NCI-H748 treated with DMSO at 0.1 percent for 48 hours (cell line): ENCODE measurements around the gene NTF3.

Experiments used
- DNase-seq: peaks from one replicate; lab custom pipeline; 2025; lab: John Stamatoyannopoulos, UW

The NTF3 gene

GRCh38 chr12:5432011-5432400 is at the start of gene NTF3:
Gene NTF3 (plus strand): TSS chr12:5432108. CDS start chr12:5432325, 217 bp downstream.
- peak; percentile 27 for DNase-seq

- no peak for DNase-seq
Measured at GRCh38 chr12:5384015-5384414, 47.9 kb upstream of the NTF3 start.

GRCh38 chr12:5388581-5389535 is 43.0 kb upstream of the NTF3 start:
- DNase-seq = no peak

DNA sequence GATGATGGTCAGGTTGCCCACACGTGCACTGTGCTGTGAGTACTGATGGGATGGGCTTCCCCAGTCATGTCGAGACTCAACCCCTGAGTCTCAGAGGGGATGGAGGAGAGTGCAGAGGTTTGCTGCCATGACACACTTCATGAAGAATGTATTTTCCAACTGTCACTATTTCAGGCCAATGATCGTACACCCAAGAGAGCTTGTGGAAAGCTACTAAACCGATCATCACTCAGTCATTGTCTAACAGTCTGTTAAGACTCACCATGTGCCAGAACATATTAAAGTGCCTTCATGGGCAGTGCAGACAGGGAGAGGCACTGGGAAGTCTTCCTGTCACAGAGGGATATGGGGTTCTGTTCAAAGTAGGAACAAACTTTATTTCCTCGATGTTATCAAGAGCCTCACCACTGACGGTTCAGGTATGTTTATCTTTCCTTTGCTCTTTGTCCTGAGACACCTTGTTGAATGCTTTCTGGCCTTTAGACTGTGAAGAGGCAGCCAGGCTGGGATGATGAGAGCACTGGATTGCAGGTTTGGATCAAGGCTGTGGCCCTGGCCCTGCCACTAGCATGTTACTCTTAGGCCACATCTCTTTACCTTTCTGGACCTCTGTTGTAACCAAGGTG is 41.6 kb upstream of the NTF3 start:
- no peak for DNase-seq

DNA sequence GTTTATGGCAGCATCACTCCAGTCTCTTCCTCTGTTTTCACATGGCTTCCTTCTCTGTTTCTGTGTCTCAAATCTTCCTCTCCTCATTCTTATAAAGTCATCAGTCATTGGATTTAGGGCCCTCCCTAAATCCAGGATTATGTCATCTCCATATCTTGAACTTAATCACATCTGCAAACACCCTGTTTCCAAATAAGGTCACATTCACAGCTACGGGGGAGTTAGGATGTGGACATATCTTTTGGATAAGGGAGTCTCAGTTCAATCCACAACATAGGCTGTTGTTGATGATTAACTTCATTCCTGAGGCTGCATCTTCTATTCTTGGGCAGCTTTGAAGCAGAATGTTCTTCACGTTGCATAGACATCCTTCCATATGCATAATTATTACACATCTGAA is 40.3 kb upstream of the NTF3 start:
- DNase-seq = no peak

DNA sequence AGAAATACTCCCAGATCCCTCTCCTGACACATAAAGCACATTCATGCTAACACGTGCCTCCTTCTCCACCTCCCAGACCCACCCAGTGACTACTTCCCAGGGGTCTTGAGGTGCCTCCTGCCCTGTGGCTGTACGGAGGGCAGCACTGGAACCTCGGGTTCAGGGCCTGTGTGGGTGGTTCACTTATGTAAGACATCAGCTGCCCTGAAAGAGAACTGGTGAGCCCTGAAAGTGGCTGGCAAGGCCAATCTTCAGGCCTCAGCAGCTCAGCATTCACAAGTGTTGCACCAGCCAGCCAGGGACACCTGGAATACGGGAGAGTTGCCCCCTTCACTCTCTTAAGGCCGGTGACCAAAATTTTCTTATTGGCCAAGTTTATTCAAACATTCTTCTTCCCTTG is 38.9 kb upstream of the NTF3 start:
- no peak for DNase-seq

DNA sequence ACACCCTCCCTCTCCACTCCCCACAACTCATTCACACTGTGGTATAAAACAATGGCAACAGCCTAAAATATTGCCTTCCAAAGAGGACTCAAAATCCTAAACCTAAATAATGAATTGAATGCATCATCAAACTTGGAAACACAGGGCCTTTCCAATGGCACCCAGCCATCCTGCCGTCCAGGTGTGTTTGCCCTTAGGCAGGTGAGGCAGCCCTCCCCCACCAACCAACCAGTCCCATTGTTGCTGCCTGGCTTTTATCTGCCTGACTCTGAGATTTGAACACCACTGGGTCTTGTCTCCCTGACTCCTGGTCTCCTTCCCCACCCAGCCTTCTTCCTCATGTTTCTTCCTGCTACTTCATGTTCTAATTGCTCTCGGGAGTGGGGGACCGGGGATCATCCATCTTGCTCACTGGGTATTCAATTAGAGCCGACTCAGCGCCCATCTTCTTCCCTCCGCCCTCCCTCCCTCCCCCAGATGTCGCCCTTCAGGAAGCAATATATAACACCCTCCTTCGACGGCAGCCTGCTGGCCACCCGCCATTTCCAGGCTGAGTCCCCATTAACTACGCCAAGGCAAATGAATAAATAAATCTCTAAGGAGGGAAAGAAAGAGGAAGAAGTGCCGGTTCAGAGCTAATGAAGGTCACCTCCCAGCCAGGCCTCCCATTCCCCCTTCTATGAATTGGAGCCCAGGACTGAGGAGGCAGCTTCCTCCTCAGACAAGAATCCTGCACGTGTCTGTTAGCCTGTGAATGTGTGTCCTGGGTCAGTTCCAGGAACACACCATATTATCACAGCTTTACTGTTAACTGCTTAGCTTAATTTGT is 36.3 kb upstream of the NTF3 start:
- no peak for DNase-seq

DNA sequence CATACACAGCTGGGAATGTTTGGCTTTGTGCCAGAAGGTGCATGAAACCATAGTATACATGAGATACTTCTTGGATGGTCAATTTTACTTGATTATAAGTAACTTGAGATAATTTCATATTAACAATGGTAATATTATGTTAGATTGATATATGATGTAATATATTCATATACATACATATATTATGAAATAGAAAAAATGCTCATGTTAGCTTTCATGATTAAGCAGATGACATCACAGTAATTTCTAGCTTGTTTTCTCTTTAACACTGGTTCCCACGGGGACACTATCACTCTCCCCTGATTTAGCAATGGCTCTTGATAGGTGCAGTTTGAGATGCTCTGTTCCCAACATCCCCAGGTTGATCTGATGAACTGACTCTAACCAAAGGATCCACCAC is 35.4 kb upstream of the NTF3 start:
- no peak for DNase-seq

- no peak for DNase-seq
Measured at GRCh38 chr12:5399266-5399665, 32.6 kb upstream of the NTF3 start.

GRCh38 chr12:5402009-5402935 is 29.6 kb upstream of the NTF3 start:
- no peak for DNase-seq

DNA sequence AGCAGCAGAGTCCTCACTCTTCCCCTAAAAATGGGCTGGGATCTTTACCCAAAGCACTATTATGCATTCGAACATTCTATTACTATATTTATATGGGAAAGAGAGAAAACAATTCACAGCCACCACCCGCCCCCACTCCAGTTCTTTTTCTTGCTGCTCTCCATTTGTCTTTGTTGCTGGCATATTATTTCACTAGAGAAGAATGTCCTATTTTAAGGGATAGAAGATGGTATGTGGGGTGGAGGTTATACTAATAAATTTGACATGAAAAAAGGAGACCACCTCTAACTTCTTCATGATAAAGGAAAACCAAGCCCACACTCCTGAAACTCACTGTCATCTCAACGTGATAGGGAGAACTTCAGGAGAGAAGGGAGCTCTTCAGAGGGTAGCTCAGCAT is 28.5 kb upstream of the NTF3 start:
- DNase-seq = no peak

- DNase-seq = no peak
Measured at GRCh38 chr12:5407034-5407856, 24.7 kb upstream of the NTF3 start.

DNA sequence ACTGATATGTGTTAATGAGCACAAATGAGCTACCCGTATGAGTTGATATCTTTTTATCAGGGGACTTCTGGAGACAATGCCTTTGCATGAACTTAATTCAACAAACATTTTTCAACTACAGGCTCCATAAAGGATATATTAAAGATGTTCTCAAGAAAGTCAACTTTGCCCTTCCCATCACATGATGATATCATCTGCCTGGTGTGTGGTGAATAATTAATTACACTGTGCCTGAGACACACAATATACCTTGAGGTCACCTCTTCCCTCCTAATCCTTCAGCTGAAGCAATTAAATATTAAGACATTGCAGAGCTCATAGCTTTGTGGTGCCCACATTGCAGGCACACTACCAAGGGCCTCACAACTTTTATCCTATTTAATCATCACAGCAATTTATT is 22.3 kb upstream of the NTF3 start:
- DNase-seq = no peak

GRCh38 chr12:5416571-5416970 is 15.3 kb upstream of the NTF3 start:
- no peak for DNase-seq

DNA sequence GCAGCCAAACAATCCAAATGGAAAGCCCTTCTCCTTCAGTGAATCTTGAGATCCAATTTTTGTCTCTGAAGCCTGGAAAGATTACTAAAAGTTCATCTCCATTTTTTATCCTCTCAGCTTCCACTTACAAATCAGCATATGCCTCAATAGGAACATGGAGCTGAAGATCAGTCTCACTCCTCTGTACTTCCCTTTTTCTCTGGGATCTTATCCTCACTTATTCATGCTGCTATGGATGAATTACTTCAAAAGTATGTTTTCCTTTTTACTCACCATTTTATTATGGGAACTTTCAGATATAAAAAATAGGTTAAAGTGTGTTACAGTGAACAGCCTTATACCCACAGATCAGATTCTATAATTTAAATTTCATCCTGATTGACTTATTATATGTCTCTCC is 14.4 kb upstream of the NTF3 start:
- no peak for DNase-seq

DNA sequence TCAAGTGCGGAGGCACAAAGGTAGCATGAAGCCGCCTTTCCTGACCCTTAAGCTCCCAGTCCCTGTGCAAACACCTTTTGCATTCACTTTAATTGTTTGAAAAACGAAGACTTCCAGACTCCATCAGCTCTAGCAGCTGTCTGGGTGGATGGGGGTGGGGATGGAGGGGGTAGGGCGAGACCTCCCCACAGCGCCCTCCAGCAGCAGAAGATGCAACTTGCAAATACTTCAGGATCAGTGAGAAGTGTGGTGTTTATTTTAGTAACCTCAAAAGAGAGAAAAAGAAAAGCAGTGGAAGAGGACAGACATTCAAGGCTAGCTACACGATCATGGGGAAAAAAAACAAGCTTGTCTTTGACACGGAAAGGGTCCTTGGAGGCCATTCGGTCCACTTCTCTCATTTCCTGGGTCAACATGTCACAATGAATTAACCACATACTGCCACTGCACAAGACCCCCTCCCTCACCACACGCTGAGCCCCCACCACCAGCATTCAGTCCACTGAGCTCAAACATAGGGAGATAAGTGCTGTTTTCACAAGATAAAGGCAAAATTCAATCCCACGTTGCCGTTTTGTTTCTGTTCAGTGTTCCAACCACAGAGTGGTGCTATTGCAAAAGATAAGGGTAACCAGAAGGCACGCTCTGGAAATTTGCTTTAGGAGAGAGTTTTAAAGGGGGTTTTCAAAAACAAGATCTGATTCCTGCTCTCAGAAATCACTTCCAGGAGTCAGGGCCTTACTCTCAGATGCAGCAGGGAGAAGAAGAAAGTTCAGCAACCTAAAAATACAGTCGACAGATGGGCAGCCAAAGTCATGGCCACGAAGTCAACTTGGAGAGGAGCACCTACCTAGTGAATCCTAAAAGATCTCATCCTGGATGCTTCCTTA is 3.3 kb upstream of the NTF3 start:
- peak; percentile 26 for DNase-seq

GRCh38 chr12:5429741-5430557 is 2.0 kb upstream of the NTF3 start:
- no peak for DNase-seq
